Gastroesophageal sphincter (tissue), 4 donors: ENCODE measurements around the gene CD209. TPM values are rescaled to one million over a fixed set of nuclear protein-coding genes. Genes with fewer than 3 reads are reported as not detected.

Experiments used
- ATAC-seq: fragments of 150-250 bp; one replicate; pipeline ENCODE4 v1.9.1; 2016; ENCODE audit warnings: mild to moderate bottlenecking, moderate library complexity
- H3K27ac ChIP-seq, 4 donors: fragments of 200-600 bp; sonication (generic) in 3 of 4; 1 replicate in 3 of 4; 2 replicates in 1 of 4; pipeline ENCODE4 v1.5.1; 2016 to 2019
- H3K27me3 ChIP-seq: fragments of 200-600 bp; sonication (generic); one replicate; pipeline ENCODE4 v1.5.1; 2019
- H3K36me3 ChIP-seq, 2 donors: fragments of 200-600 bp; sonication (generic); one replicate each; pipeline ENCODE4 v1.5.1; 2019; ENCODE audit warnings: control low read depth in 1 of 2
- H3K4me1 ChIP-seq, 3 donors: fragments of 200-600 bp; sonication (generic); 1 replicate in 2 of 3; 2 replicates in 1 of 3; pipeline ENCODE4 v1.5.1; 2016 to 2019; ENCODE audit warnings: control low read depth in 2 of 3
- H3K4me3 ChIP-seq, 2 donors: fragments of 200-600 bp; sonication (generic); one replicate each; pipeline ENCODE4 v1.5.1; 2019; ENCODE audit warnings: mild to moderate bottlenecking in 1 of 2, moderate library complexity in 1 of 2
- H3K9me3 ChIP-seq, 3 donors: fragments of 200-600 bp; sonication (generic); one replicate each; pipeline ENCODE4 v1.5.1; 2017 to 2019; ENCODE audit warnings: control low read depth in 2 of 3
- EP300 ChIP-seq: sonication (generic); formaldehyde crosslinking; IDR thresholded peaks from one replicate; pipeline ENCODE4 v1.6.1; 2017; ENCODE audit warnings: antibody characterized with exemption, mild to moderate bottlenecking
- POLR2A ChIP-seq, 2 donors: fragments of 450-650 bp; IDR thresholded peaks; one replicate each; pipeline ENCODE4 v1.6.1; 2017; ENCODE audit warnings: antibody characterized with exemption in 2 of 2, mild to moderate bottlenecking in 2 of 2, moderate library complexity in 1 of 2
- POLR2AphosphoS5 ChIP-seq: sonication (generic); formaldehyde crosslinking; IDR thresholded peaks from one replicate; pipeline ENCODE4 v1.6.1; 2017; ENCODE audit warnings: antibody characterized with exemption
- whole genome bisulfite sequencing, 2 donors: methylation state at CpG; one replicate each; pipeline ENCODE4 v1.1.5; 2018; ENCODE audit warnings: low coverage in 1 of 2; 5-methylcytosine and 5-hydroxymethylcytosine counted together
- total RNA-seq, 4 donors: library from RNA; depleted of rRNA; stranded (reverse); fragments of >200 nt; gene quantifications; one replicate each; pipeline ENCODE4 v1.1.0, GENCODE V29; 2016
- TF ChIP-seq, protein P1 (sequence below), 4 experiments: fragments of 200-600 bp in 2 of 4; fragments of 450-650 bp in 2 of 4; sonication (generic) in 1 of 4; IDR thresholded peaks; one replicate each; pipeline ENCODE4 v1.5.1; 2017 to 2019; ENCODE audit warnings: antibody characterized with exemption in 4 of 4, mild to moderate bottlenecking in 2 of 4, moderate library complexity in 2 of 4

The CD209 gene
- total RNA-seq, 4 donors from 2014 or later: 0.78 to 11.4 (median 8.0) TPM

DNA sequence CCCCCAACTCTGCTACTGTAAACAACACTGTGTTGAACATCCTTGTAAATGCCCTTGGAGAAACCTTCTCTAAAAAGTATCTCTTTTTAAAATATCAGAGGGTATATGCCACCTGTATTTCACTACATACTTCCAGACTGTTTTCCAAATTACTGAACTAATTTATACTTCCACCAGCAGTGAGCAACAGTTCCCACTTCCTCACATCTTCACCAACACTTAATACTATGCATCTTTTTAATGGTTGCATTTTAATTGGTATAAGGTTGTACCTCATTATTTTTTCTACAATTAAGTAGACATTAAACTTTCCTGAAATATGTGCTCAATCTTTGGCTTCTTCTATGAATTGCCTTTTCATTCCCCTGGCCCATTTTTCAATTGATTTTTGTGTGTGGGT is 37.5 kb upstream of the CD209 start:
- Histone ChIP-seq H3K4me3 (no peak overlapping the region), H3K4me1 (peaks cover 0 to 13% (median 0%) of the 10 kb centered on the region in 3 donors), H3K9me3 (peaks cover 0 to 16% (median 0%) of the 10 kb centered on the region in 3 donors), H3K36me3 (no peaks in the 10 kb centered on the region), H3K27ac (no peak overlapping the region), H3K27me3 (peaks cover 95% of the 10 kb centered on the region)
- no peak for ATAC-seq
- TF ChIP-seq EP300: no peak
- TF ChIP-seq POLR2A (IDR thresholded peaks at IDR 0.05): no peak
- no peak for TF ChIP-seq POLR2AphosphoS5
- TF ChIP-seq, protein P1, sequence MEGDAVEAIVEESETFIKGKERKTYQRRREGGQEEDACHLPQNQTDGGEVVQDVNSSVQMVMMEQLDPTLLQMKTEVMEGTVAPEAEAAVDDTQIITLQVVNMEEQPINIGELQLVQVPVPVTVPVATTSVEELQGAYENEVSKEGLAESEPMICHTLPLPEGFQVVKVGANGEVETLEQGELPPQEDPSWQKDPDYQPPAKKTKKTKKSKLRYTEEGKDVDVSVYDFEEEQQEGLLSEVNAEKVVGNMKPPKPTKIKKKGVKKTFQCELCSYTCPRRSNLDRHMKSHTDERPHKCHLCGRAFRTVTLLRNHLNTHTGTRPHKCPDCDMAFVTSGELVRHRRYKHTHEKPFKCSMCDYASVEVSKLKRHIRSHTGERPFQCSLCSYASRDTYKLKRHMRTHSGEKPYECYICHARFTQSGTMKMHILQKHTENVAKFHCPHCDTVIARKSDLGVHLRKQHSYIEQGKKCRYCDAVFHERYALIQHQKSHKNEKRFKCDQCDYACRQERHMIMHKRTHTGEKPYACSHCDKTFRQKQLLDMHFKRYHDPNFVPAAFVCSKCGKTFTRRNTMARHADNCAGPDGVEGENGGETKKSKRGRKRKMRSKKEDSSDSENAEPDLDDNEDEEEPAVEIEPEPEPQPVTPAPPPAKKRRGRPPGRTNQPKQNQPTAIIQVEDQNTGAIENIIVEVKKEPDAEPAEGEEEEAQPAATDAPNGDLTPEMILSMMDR (IDR thresholded peaks at IDR 0.05): no peak

DNA sequence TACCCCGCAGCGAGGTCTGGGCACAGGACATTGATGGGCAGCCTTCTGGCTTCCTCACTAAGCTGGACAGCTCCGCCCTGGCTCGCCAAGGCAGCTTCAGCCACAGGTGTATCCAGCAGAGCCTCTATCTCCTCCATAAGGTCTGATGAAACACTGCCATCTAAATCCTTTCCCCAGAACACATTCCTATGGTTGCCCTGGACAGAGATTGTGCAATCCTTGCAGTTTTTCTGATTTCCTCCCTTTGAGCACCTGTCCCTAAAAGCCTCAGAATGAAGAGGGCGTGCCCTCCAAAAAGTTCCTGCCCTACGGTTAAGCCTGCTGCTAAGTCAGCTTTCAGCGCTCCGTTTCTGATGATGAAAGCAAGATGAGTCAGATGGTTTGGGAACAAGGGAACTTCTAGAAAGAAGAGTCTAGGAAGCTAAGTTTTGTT is 36.7 kb upstream of the CD209 start:
- Histone ChIP-seq H3K36me3 (no peaks in the 10 kb centered on the region), H3K4me3 (no peak overlapping the region), H3K9me3 (peaks cover 0 to 22% (median 0%) of the 10 kb centered on the region in 3 donors), H3K27me3 (peaks cover 95% of the 10 kb centered on the region), H3K4me1 (peaks cover 0 to 10% (median 0%) of the 10 kb centered on the region in 3 donors), H3K27ac (no peak overlapping the region)
- TF ChIP-seq EP300 (no peak), POLR2A (IDR thresholded peaks at IDR 0.05) (no peak), POLR2AphosphoS5 (no peak)
- TF ChIP-seq, protein P1 (IDR thresholded peaks at IDR 0.05): no peak
- WGBS, 2 donors: 10 to 19% methylated on average over 5 of the region's 8 CpGs
- ATAC-seq: no peak

DNA sequence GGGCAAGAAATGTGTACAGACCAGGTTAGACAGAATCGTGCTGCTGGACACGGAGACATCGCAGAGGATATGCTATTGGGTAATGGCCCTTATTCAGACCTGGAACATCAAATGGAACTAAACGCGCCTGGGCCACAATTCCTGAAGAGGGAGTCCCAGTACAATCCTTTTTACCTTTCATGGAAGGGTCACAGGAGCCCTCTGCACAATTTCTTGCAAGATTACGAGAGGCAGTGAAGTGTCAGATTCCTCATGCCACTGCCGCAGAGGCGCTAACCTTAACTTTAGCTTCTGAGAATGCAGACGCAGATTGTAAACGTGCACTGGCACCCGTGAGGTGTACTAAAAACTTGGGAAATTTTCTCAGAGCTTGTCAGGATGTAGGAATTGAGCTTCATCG is 33.8 kb upstream of the CD209 start:
- Histone ChIP-seq H3K27me3 (peaks cover 82% of the 10 kb centered on the region), H3K36me3 (no peaks in the 10 kb centered on the region), H3K4me3 (no peak overlapping the region), H3K9me3 (peaks cover 0 to 22% (median 0%) of the 10 kb centered on the region in 3 donors), H3K4me1 (no peaks in the 10 kb centered on the region), H3K27ac (no peak overlapping the region)
- 48 to 52% methylated on average over 9 to 10 of the region's 12 CpGs for WGBS, 2 donors
- ATAC-seq: no peak
- TF ChIP-seq, protein P1 (IDR thresholded peaks at IDR 0.05): no peak
- no peak for TF ChIP-seq POLR2A (IDR thresholded peaks at IDR 0.05)
- no peak for TF ChIP-seq POLR2AphosphoS5
- TF ChIP-seq EP300: no peak

DNA sequence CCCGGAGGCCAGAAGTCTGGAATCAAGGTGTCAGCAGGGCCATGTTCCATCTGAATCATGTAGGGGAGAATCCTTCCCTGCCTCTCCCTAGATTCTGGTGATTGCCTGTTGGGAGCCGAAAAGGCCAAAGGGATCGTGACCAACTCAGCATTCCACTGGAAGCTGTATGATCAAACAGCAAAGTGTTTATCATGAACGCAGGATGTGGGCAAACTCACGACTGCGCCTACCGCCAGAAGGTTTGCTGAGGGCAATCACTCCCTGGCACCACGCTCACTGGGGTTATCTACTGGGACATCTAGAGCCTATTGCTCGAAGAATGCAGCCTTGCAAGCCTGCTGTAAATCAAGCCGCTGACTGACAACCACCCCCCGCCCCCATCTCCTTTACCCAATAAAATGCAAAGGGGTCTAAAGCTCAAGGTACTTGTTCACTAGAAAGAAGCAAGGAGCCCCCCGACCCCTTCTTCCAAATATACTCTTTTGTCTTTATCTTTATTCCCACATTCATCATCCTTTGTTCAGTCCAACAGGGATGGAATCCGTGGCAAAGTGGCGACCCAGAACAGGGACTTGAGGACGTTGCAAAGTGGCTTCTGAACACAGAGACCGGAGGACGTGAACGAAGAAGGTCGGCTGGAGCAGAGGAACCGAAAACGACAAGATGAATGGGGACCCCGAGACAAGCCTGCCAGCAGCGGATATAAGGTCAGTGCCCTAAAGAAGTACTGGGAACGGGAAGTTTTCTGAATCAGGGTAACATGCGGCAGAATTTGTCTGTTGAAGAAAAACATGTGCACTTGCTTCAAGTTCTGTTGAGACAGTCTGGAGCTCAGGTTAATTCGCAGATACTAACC is 32.5 kb upstream of the CD209 start:
- Histone ChIP-seq H3K36me3 (no peaks in the 10 kb centered on the region), H3K27ac (no peak overlapping the region), H3K4me3 (no peak overlapping the region), H3K4me1 (no peaks in the 10 kb centered on the region), H3K27me3 (peaks cover 82% of the 10 kb centered on the region), H3K9me3 (peaks cover 0 to 13% (median 0%) of the 10 kb centered on the region in 3 donors)
- no peak for TF ChIP-seq POLR2A (IDR thresholded peaks at IDR 0.05)
- TF ChIP-seq EP300: no peak
- TF ChIP-seq, protein P1 (IDR thresholded peaks at IDR 0.05): no peak
- no peak for TF ChIP-seq POLR2AphosphoS5
- no peak for ATAC-seq
- 54 to 64% methylated on average over 8 to 13 of the region's 26 CpGs for WGBS, 2 donors

DNA sequence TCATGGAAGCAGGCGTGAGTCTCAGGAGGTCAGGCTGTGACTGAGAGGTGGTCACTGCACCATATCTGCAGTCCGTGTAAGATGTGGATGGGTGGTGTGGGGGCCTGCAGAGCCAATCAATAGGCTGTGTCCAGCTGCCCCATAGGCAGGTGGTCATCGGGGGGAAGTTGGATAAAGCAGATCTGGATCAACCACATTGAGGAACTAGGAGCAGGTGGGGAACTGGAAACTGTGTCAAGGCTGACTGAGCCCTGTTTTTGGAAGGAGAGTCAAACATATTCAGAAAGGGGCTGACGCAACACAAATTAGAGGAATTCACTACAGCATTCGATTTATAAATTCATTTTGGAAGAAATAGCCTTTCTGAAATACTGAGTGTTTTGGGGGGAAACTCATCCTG is 30.7 kb upstream of the CD209 start:
- peaks cover 84% of the 10 kb centered on the region for H3K27me3 ChIP-seq
- TF ChIP-seq POLR2A (IDR thresholded peaks at IDR 0.05): no peak
- TF ChIP-seq, protein P1 (IDR thresholded peaks at IDR 0.05): no peak
- no peak for TF ChIP-seq EP300
- no peak for TF ChIP-seq POLR2AphosphoS5
- H3K9me3 ChIP-seq: peaks cover 0 to 11% (median 0%) of the 10 kb centered on the region in 3 donors
- no peaks in the 10 kb centered on the region for H3K36me3 ChIP-seq
- WGBS, 2 donors: 61 to 71% methylated on average over 2 to 5 of the region's 5 CpGs
- no peak overlapping the region for H3K4me3 ChIP-seq
- H3K27ac ChIP-seq: no peak overlapping the region
- no peaks in the 10 kb centered on the region for H3K4me1 ChIP-seq
- ATAC-seq: no peak
